A673 (cell line): Measurements from ENCODE around the gene C9orf40. TPM values are rescaled to one million over a fixed set of nuclear protein-coding genes. Genes with fewer than 3 reads are reported as not detected.

Source experiments
- BruUV-seq: library from RNA; stranded (reverse); fragments of 400-500 nt; replicated peaks from 2 replicates; lab custom pipeline; 2021; lab: Mats Ljungman, UMichigan
- CTCF ChIA-PET: fragments of 300-600 bp; sonication (Branson Sonifier 250); formaldehyde crosslinking; loops from one replicate; lab custom pipeline; 2022; ENCODE audit warnings: antibody characterized with exemption; lab: Charles Lee
- POLR2A ChIA-PET: fragments of 300-600 bp; sonication (Branson Sonifier 250); formaldehyde crosslinking; loops from one replicate; lab custom pipeline; 2022; ENCODE audit warnings: antibody characterized with exemption; ENCODE audit not compliant: low non-redundant PET; lab: Charles Lee
- DNase-seq: peaks from one replicate; pipeline ENCODE4 v3.0.0-alpha.2; 2015; ENCODE audit warnings: low spot score
- H3K27ac ChIP-seq: fragments of 200-600 bp; sonication (generic); 2 replicates; pipeline ENCODE4 v1.5.1; 2016; ENCODE audit warnings: mixed run types, low read depth, mild to moderate bottlenecking, mixed read lengths, antibody characterized with exemption, low read length; ENCODE audit not compliant: poor library complexity, severe bottlenecking
- H3K27me3 ChIP-seq: fragments of 200-600 bp; sonication (generic); replicated peaks from 2 replicates; pipeline ENCODE4 v1.6.1; 2017; ENCODE audit warnings: mixed run types, low read depth, mild to moderate bottlenecking, mixed read lengths, antibody characterized with exemption, low read length; ENCODE audit not compliant: insufficient read depth, poor library complexity
- H3K36me3 ChIP-seq: fragments of 200-600 bp; sonication (generic); 2 replicates; pipeline ENCODE4 v1.6.1; 2016; ENCODE audit warnings: mixed run types, mild to moderate bottlenecking, mixed read lengths, antibody characterized with exemption, low read length; ENCODE audit not compliant: insufficient read depth, poor library complexity, severe bottlenecking
- H3K4me1 ChIP-seq: fragments of 200-600 bp; sonication (generic); 2 replicates; pipeline ENCODE4 v1.6.1; 2017; ENCODE audit warnings: mixed run types, mild to moderate bottlenecking, mixed read lengths, antibody characterized with exemption, low read length; ENCODE audit not compliant: insufficient read depth, poor library complexity, severe bottlenecking
- H3K4me3 ChIP-seq: fragments of 200-600 bp; sonication (generic); 2 replicates; pipeline ENCODE4 v1.5.1; 2016; ENCODE audit warnings: low read depth, mixed run types, mild to moderate bottlenecking, mixed read lengths, low read length; ENCODE audit not compliant: poor library complexity, severe bottlenecking
- H3K9me3 ChIP-seq: fragments of 200-600 bp; sonication (generic); 2 replicates; pipeline ENCODE4 v1.6.1; 2016; ENCODE audit warnings: mixed run types, low read depth, mild to moderate bottlenecking, mixed read lengths, antibody characterized with exemption, low read length; ENCODE audit not compliant: poor library complexity, severe bottlenecking
- CTCF ChIP-seq: fragments of 300-800, 200-600 bp; sonication (generic); conservative IDR thresholded peaks from 2 replicates; pipeline ENCODE4 v1.5.1; 2017; ENCODE audit warnings: low read depth, mild to moderate bottlenecking, antibody characterized with exemption, low read length, moderate library complexity, mixed read lengths
- EZH2 ChIP-seq: fragments of 200-600 bp; sonication (generic); IDR thresholded peaks from 2 replicates; pipeline ENCODE4 v1.6.1; 2017; ENCODE audit warnings: borderline replicate concordance, low read depth, mild to moderate bottlenecking, mixed read lengths, antibody characterized with exemption, low read length; ENCODE audit not compliant: poor library complexity, severe bottlenecking
- intact Hi-C: fragments of 100-400 bp; cut with micrococcal nuclease; formaldehyde crosslinking; loops from one replicate; pipeline ENCODE4 v1.10.0; 2022; ENCODE audit not compliant: unreplicated experiment
- total RNA-seq: library from RNA; stranded (reverse); gene quantifications from 2 replicates; pipeline ENCODE4 v1.2.3, GENCODE V29; 2021

The C9orf40 gene
- total RNA-seq, 1 experiment from 2014 or later = 16.8 TPM

- no peak for DNase-seq
- intact Hi-C loops = no loop called here
- no TSS peak for BruUV-seq
- Histone ChIP-seq H3K4me1 (no peaks in the 10 kb centered on the region), H3K4me3 (no peak overlapping the region), H3K36me3 (no peaks in the 10 kb centered on the region), H3K27me3 (no peaks in the 10 kb centered on the region), H3K27ac (no peak overlapping the region), H3K9me3 (no peaks in the 10 kb centered on the region)
- no peak for TF ChIP-seq EZH2
- TF ChIP-seq CTCF = no peak
- ChIA-PET POLR2A (no interaction called here), CTCF (no interaction called here)
Measured at GRCh38 chr9:74921737-74922136, 31.0 kb downstream of the C9orf40 start.

DNA sequence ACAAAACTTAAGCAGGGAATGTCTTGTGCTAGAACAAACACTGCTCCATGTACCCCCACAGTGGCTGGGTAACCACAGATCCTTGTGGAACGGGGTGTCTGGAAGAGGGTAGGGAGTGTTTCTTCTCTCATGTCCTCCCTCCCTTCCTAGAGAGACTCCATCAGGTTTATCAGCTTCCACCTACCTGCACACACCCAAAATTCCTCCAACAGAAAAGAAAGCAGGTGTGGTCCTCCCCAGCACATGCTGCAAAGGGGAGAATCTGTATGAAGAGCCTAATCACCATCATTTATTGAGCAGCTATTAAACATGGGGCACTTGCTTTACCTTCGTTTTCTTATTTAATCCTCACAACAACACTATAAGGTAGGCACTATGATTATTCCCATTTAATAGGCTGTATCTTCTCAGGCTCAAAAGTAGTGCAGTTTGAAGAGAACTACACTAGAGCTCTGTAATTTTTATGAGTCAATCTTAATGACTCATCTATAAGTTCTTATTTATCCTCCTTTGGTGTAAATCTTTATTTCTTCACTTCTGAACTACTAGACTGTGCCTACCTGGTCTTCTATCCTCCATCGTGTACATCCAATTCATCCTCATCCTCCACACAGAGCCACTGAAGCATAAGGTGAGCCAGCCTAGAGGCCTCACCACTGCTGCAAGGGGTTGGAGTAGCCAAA is 31.6 kb downstream of the C9orf40 start:
- ChIA-PET CTCF (no interaction called here), POLR2A (no interaction called here)
- BruUV-seq = no TSS peak

GRCh38 chr9:74910036-74910435 is 42.7 kb downstream of the C9orf40 start:
- CTCF ChIA-PET = no interaction called here
- Histone ChIP-seq H3K27ac (no peak overlapping the region), H3K4me1 (no peaks in the 10 kb centered on the region), H3K27me3 (no peaks in the 10 kb centered on the region), H3K36me3 (no peaks in the 10 kb centered on the region), H3K4me3 (no peak overlapping the region), H3K9me3 (no peaks in the 10 kb centered on the region)
- intact Hi-C loops = no loop called here
- no TSS peak for BruUV-seq
- no peak for DNase-seq
- TF ChIP-seq CTCF (no peak), EZH2 (no peak)
- POLR2A ChIA-PET = no interaction called here

More for the DNA sequence above, 31.6 kb downstream of the C9orf40 start:
- H3K36me3 ChIP-seq = no peaks in the 10 kb centered on the region
- H3K4me3 ChIP-seq = no peak overlapping the region
- intact Hi-C loops = no loop called here
- H3K27me3 ChIP-seq = no peaks in the 10 kb centered on the region
- H3K27ac ChIP-seq = no peak overlapping the region
- no peak for DNase-seq
- no peaks in the 10 kb centered on the region for H3K4me1 ChIP-seq
- TF ChIP-seq CTCF = no peak
- no peaks in the 10 kb centered on the region for H3K9me3 ChIP-seq
